HFF-Myc (cell line): Measurements from ENCODE around the gene DDX50.
"Not testable (repeated sequence)": the region's sequence is repeated elsewhere in the genome, so short reads cannot be mapped to it uniquely, and the experiment has no call there.

ENCODE experiments used
- DNase-seq: peaks from one replicate; pipeline ENCODE4 v3.0.0-alpha.2; 2011; ENCODE audit warnings: low read depth; ENCODE audit errors: extremely low read depth
- H3K4me3 ChIP-seq: replicated peaks from 2 replicates; pipeline ENCODE4 v1.5.1; 2011; ENCODE audit warnings: low read depth, mild to moderate bottlenecking, control low read depth, low read length
- TF ChIP-seq, protein P1 (sequence below): IDR thresholded peaks from 2 replicates; pipeline ENCODE4 v1.5.1; 2012; ENCODE audit warnings: mild to moderate bottlenecking, low read depth, low read length, control low read depth; ENCODE audit errors: missing control alignments

DDX50 gene

DNA sequence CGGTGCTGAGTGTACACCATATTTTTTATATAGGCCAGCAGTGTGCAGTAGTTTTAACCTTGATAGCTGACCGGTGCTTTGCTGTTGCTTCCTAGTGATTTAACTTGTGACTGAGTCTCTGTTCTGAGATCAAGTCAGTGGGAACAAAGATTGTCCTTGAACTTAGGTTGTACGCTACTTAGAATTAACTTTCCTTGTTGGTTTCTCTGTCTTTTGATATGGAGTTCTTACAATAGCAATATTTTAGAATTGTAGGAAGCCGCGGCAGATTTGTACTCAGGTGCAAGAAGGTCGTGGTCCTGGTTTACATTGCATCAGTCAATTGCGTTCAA lies 56.1 kb downstream of the DDX50 start:
- TF ChIP-seq, protein P1, sequence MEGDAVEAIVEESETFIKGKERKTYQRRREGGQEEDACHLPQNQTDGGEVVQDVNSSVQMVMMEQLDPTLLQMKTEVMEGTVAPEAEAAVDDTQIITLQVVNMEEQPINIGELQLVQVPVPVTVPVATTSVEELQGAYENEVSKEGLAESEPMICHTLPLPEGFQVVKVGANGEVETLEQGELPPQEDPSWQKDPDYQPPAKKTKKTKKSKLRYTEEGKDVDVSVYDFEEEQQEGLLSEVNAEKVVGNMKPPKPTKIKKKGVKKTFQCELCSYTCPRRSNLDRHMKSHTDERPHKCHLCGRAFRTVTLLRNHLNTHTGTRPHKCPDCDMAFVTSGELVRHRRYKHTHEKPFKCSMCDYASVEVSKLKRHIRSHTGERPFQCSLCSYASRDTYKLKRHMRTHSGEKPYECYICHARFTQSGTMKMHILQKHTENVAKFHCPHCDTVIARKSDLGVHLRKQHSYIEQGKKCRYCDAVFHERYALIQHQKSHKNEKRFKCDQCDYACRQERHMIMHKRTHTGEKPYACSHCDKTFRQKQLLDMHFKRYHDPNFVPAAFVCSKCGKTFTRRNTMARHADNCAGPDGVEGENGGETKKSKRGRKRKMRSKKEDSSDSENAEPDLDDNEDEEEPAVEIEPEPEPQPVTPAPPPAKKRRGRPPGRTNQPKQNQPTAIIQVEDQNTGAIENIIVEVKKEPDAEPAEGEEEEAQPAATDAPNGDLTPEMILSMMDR, result no peak
- H3K4me3 ChIP-seq, result peak overlapping the region; percentile 73
- no peak for DNase-seq

DNA sequence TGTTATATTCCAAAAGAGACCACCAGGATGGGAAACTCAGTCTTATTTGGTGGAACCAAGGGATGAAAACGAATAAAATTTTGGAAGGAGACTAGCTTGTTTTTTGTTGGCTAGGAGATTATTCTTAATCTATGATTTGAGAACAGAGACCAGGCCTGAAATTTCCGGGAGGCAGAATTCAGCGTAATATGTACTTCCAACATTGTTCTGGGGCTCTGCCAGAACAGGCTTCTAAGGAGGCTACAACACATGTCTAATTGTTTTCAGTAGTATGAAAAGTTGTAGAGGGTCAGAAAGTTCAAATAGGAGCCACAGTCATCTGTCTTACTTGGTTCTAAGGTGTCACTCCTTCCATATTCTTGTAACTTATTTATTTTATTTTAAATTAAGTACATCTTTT lies 56.5 kb downstream of the DDX50 start:
- no peak for DNase-seq
- peak overlapping the region; percentile 73 for H3K4me3 ChIP-seq
- TF ChIP-seq, protein P1, result no peak

DNA sequence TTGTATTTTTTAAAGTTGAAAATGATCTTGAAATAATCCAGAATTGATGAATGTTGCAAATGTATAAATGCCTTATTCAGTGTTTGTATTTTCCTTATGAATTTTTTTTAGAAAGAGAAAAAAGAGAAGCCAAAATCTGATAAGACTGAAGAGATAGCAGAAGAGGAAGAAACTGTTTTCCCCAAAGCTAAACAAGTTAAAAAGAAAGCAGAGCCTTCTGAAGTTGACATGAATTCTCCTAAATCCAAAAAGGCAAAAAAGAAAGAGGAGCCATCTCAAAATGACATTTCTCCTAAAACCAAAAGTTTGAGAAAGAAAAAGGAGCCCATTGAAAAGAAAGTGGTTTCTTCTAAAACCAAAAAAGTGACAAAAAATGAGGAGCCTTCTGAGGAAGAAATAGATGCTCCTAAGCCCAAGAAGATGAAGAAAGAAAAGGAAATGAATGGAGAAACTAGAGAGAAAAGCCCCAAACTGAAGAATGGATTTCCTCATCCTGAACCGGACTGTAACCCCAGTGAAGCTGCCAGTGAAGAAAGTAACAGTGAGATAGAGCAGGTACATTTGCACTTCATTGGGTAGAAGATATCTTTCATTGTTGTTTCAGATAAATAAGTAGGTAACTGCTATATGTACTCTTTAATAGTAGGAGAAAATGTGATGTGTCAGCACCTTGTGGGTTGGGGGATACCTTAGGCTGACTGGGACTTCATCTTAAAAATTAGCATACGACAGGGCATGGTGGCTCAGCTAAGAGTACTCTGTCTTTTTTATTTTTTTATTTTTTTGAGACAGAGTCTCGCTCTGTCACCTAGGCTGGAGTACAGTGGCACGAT lies 58.8 kb downstream of the DDX50 start:
- TF ChIP-seq, protein P1, result no peak
- H3K4me3 ChIP-seq, result peak overlapping the region; percentile 73

DNA sequence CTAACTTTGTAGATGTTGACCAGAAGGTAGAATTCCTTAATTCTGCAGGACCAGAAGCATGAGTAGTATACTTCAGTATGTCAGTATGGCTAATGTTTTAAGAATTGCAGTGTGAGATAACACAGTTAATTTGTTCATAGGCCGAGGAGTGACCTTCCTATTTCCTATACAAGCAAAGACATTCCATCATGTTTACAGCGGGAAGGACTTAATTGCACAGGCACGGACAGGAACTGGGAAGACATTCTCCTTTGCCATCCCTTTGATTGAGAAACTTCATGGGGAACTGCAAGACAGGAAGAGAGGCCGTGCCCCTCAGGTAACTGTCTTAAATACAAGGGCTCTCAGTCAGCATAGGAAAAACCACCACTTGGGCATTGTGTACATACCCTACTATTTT lies 62.0 kb downstream of the DDX50 start:
- no peak overlapping the region for H3K4me3 ChIP-seq
- DNase-seq, result no peak
- TF ChIP-seq, protein P1, result no peak

More for the DNA sequence above, 58.8 kb downstream of the DDX50 start:
- DNase-seq, result no peak

DNA sequence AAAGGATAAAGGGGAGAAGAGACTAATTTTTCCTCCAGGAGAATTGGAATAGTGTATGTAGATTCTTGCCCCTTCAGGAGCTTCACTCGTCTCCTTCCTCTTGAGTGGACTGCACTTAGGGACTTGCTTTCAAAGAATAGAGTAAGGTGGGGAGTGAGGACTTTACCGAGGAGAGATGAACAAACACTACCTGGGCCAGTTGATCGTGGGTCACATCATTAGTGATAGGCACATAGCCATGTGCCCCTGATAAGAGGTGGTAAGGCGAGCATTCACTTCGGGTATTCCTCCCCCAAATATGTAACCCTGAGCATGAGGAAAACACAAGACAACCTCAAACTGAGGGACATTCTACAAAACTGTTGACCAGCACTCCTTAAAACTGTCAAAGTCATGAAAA lies 72.9 kb downstream of the DDX50 start:
- no peak overlapping the region for H3K4me3 ChIP-seq
- TF ChIP-seq, protein P1, result no peak
- DNase-seq, result no peak

DNA sequence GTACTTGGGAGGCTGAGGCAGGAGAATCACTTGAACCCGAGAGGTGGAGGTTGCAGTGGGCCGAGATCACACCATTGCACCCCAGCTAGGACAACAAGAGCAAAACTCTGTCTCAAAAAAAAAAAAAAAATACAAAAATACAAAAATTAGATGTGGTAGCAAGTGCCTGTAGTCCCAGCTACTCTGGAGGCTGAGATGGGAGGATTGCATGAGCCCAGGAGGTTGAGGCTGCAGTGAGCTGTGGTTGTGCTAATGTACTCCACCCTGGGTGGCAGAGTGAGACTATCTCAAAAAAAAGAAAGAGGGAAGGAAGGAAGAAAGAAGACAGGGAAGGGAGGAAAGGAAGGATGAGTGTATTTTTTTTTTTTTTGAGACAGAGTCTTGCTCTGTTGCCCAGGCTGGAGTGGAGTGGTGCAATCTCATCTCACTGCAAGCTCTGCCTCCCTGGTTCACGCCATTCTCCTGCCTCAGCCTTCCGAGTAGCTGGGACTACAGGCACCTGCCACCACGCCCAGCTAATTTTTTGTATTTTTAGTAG lies 74.9 kb downstream of the DDX50 start:
- not testable (repeated sequence) for H3K4me3 ChIP-seq, DNase-seq

DNA sequence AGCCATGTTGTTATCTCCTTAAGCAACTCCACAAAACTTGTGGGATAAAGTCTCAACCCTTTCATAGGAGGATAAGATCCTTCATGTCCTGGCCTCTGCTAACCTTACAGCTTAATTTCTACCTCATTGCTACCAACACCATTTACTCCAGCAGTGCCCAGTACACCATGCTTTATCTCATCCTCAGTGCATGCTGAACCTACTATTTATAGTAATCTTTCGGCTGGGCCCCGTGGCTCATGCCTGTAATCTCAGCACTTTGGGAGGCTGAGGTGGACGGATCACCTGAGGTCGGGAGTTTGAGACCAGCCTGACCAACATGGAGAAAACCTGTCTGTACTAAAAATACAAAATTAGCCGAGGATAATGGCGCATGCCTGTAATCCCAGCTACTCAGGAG lies 78.6 kb downstream of the DDX50 start:
- H3K4me3 ChIP-seq, DNase-seq: not testable (repeated sequence)

DNA sequence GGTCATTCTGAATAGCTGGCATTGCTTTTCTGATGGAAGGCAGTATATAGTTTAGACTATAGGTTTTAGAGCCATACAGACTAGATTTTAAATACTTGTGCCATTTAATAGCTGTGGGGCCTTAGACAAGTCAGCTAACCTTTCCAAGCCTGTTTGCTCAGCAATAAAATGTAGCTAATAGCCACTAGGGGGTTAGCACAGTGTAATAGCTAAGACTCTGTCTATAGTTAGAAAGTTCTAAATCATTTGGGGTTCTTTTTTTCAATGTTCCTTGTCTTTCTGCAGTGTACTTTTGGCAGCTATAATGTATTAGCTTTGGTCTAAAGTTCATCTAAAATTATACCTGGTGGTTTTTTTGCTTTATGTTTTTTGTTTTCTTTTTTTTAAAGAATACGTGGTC lies 80.0 kb downstream of the DDX50 start:
- DNase-seq, result no peak
- H3K4me3 ChIP-seq, result no peak overlapping the region
- TF ChIP-seq, protein P1, result peak; percentile 12
